Measurements from ENCODE around the gene CERKL.
"Not testable (repeated sequence)": the region's sequence is repeated elsewhere in the genome, so short reads cannot be mapped to it uniquely, and the experiment has no call there.

CERKL gene, protein sequence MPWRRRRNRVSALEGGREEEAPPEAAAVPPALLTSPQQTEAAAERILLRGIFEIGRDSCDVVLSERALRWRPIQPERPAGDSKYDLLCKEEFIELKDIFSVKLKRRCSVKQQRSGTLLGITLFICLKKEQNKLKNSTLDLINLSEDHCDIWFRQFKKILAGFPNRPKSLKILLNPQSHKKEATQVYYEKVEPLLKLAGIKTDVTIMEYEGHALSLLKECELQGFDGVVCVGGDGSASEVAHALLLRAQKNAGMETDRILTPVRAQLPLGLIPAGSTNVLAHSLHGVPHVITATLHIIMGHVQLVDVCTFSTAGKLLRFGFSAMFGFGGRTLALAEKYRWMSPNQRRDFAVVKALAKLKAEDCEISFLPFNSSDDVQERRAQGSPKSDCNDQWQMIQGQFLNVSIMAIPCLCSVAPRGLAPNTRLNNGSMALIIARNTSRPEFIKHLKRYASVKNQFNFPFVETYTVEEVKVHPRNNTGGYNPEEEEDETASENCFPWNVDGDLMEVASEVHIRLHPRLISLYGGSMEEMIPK

GRCh38 chr2:181656450-181657291 lies at the start of gene CERKL:
TSS of gene CERKL (minus strand) at chr2:181657105. CDS start at chr2:181657006, 99 bp downstream.
- DNase-seq, result no peak

- not testable (repeated sequence) for DNase-seq
Observed at GRCh38 chr2:181702519-181702918, 45.6 kb upstream of the CERKL start.

DNA sequence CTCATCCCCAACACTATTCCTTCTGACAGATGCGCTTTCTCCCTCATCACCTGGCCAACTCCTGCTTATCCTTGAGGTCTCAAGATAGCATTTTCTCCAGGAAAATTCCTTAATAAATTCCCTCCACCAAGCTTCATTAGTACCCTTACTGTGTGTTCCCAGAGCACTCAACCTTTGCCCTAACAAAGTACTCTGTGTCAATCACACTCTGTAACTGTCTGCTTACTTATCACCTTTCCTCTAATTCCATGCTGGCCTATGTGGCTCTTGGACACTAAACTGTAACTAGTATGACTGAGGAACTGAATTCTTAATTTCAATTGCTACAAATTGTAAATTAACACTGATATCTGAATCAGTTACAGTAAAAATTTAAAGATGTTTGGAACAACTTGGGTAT lies 41.3 kb upstream of the CERKL start:
- DNase-seq, result no peak

DNA sequence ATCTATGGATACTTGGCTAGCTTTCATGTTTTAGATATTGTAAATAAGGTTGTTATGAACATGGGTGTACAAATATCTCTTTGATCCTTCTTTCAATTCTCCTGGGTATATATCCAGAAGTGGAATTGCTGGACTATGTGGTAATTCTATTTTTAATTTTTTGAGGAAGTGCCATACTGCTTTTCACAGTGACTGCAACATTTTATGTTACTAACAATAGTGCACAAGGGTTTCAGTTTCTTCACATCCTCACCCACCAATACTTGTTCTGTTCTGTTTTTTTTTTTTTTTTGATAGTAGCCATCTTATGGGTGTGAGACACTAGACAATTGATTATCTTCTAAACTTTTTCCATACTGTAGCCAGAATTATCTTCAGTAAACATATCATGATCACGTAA lies 40.7 kb upstream of the CERKL start:
- no peak for DNase-seq

DNA sequence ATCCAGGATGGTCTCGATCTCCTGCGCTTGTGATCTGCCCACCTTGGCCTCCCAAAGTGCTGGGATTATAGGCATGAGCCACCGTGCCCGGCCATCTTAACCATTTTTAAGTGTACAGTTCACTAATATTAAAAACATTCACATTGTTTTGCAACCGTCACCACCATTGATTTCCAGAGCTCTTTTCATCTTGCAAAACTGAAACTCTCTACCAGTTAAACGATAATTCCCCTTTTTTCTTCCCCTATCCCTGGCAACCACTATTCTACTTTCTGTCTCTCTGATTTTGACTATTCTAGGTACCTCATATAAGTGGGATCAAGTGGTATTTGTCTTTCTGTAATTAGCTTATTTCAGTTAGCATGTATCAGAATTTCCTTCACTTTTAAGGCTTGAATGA lies 40.2 kb upstream of the CERKL start:
- DNase-seq, result no peak

DNA sequence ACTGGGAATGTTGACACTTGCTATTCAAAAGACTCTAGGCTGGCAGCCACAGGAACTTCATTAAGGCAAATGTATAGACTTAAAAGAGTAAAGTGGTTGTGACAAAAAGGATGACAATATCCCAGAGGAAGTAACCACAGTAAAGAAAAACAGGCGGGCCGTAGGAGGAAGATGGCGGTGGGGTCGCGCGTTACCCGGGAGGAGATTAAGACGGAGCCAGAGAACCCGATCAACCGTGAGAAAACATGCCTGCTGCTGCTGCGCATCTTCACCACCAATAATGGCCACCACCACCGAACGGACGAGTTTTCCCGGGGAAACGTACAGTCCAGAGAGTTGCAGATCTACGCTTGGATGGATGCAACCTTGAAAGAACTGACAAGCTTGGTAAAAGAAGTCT lies 37.4 kb upstream of the CERKL start:
- peak; percentile 46 for DNase-seq

GRCh38 chr2:181690860-181691259 lies 34.0 kb upstream of the CERKL start:
- DNase-seq, result no peak

GRCh38 chr2:181686576-181687185 lies 29.8 kb upstream of the CERKL start:
- no peak for DNase-seq

- no peak for DNase-seq
Observed at GRCh38 chr2:181685150-181685688, 28.3 kb upstream of the CERKL start.

GRCh38 chr2:181684454-181685149 lies 27.7 kb upstream of the CERKL start:
- no peak for DNase-seq

DNA sequence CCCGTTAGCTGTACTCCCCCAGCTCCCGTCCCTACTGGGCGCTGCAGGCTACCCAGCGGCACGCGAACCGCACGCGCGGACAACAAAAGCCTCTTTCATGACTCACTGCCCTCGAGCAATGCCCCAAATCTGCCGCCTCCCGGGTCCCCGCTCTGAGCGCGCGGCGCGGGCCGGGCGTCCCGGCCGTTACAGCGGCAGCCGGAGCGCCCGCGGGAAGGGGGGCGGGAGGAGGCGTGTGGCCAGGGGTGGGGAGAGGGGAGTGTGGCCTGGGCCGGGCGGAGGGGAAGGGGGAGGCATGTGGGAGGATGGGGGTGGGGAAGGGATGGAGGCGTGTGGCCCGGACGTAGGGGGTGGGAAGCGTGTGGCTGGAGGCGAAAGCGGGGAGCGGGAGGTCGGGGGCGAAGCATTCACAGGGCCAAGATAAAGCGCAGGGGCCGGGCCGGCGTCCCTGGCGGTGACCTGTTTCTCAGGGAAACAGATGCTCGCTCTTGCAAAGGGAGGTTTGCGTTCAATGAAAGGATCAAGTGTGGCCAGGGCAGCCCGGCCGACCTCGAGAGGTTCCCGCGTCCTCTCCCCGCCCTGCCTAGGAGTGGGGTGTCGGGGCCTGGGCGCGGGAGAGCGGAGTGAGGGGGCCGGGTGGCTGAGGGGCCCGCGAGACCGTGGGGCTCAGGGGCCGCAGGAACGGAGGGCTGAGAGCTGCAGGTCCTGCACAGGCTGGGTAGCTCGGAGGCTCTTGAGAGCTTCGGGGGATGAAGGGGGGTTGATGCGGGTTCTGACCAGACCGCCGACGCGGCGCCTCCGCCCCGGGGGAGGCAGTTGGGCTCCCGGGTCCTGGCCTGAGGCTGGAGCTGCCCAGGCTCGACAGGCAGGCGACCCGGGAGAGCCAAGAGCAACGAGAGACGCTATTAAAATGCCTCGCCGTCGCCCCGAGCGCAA lies 26.9 kb upstream of the CERKL start:
- no peak for DNase-seq

- DNase-seq, result no peak
Observed at GRCh38 chr2:181682795-181683517, 26.1 kb upstream of the CERKL start.

- DNase-seq, result no peak
Observed at GRCh38 chr2:181682026-181682789, 25.3 kb upstream of the CERKL start.

DNA sequence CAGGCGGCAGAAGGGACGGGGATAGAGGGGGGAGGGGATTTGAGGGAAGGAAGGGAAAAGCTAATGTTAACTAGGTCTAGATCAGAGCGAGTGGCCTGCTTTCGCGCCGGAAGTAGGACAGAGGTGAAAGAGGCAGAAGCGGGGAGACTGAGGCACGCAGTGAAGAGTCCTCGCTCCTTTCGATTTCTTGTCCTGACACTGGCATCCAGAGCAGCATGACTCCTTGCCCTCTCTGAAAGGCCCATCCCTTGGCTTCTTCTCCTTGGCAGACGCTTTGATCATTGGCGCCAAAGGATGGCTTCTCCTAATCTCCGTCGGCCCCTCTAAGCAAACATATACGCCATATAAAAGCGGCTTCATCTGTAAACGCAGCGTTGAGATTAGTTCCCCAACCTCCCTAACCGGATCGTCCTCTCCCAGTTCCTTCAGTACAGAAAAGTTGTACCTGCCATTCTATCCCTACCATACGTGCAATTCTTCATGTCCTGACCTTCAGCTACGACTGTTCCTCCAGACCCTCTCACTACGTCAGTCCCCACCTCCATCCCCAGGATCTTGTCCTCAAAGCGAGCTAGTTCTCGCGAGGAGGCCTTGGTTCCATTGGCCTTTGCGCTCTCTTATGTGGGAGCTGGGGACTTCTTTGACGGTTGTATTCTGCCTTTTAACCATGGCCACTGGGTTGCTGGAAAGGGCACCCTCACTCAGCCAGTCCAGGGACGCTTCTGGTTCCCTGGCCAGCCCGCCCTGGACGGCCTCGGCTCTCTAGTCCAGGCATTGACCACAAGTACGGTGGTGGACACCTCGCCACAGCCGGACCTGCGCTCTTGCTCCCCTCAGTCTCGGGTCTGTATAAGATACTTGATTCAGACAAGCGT lies 24.3 kb upstream of the CERKL start:
- DNase-seq, result peak; percentile 88

DNA sequence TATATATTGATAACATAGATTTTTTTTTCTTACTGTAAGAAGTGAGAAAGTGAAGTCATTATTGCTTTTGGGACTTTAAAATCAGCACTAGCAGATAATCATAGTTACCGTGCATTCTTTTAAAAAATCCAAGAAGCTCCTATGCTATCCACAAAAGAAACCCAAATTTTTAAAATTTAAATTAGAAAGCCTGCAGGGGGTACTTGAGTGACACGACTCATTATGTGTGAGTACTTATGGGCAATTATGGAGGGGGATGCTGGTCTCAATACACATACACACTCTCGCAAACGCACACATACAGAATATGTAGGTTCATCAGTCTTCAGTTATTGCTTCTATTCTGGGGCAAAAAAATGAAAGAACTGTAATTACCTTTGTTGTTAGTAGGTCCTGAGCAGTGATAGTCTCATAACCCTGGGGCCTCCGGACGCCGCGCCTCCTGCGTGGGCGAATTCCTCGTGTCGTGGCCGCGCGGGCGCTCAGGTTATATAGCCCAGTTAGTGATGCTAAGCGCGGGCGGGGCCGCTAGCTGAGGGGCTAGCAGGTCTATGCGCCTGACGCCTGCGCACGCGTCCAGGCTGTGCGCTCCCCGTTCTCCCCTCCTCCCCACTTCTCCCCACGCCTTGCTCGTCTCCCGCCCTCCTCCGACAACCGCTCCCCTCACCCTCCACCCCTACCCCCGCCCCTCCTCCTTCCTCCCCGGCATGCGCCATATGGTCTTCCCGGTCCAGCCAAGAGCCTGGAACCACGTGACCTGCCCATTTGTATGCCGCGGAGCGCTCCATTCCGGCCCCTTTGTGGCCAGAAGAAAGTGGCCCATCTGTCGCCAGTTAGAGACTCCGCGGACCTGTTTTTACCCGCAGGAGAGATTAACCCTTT lies 23.4 kb upstream of the CERKL start, which contains the start of gene NEUROD1:
NEUROD1 (minus strand) TSS at position 463 of the 882 bp plus-strand sequence. CDS start 1,657 bp downstream, outside the sequence.
- DNase-seq, result peak; percentile 97

DNA sequence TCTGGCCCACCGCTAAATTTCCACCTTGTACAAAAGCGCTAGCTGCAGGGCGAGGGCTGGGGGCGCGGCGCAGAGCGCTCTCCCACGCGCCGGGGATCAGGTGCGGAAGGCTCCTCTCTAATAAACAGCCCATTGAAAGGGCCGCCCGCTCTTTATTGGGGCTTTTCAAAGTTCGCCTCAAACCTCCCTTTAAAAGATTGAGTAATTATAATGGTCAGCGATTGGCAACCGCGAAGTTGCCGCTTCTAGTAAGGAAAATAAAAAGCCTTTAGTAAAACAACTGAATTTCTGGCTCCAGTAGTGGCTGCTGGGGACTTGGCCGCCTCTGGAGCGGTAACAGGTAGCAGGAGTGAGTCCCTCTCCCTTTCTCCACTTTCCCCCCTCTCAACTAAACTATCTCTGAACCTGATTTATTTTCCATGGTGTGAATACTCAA lies 22.7 kb upstream of the CERKL start:
- no peak for DNase-seq

DNA sequence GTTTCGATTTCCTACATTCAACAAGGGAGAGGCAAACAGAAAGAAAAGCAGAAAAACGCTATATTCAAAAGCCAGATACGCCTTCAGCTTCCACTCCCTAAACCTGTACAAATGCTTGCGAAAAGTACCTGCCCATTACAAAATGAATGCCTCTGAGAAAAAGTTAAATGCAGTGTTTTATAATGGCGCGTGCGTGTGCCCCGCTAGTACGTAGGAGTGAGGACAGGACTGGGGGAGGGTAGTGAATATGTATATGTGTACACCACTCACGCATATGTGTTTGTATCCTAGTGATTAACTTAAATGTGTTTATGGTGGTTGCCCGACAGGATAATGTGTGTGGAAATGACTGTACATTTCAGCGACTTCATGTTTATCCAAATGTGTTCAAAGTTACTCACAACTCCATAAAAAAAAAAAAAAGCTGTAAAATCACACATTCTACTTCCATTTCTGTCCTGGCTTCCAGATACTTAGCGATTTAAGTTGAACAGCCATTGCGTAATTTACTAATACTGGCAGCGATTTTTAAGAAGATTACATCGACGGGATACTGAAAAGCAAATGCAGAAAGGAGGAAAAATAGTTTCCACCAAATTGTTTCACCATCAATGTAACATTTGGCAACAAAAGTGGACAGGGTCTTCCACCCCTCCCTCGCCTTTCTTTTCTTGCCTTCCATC lies 22.1 kb upstream of the CERKL start:
- no peak for DNase-seq
